Activated CD4-positive, alpha-beta T cell treated with anti-CD3 and anti-CD28 coated beads, Interleukin-2, Interleukin-6, amounts not matched to agents 100 ng/mL and 50 ng/mL, durations not matched to agents 16 hours and 8 hours (primary cell): Measurements from ENCODE around the gene COX6B2.
A peak's percentile ranks its signal among the peaks of the same experiment; 100 is the strongest.

Experiments
- DNase-seq: peaks from one replicate; pipeline ENCODE4 v3.0.0-alpha.2; 2020

Gene COX6B2

GRCh38 chr19:55362174-55362989 lies 7.9 kb upstream of the COX6B2 start:
- no peak for DNase-seq

- DNase-seq = no peak
Measured at GRCh38 chr19:55360902-55361301, 6.4 kb upstream of the COX6B2 start.

- DNase-seq = no peak
Measured at GRCh38 chr19:55358943-55359908, 4.7 kb upstream of the COX6B2 start.

GRCh38 chr19:55358493-55358892 lies 4.0 kb upstream of the COX6B2 start:
- DNase-seq = no peak

GRCh38 chr19:55355213-55355821 lies 798 bp upstream of the COX6B2 start:
- no peak for DNase-seq

GRCh38 chr19:55353803-55354697 lies 469 bp downstream of the COX6B2 start:
- DNase-seq = peak; percentile 23

- DNase-seq = no peak
Measured at GRCh38 chr19:55353356-55353802, 1.1 kb downstream of the COX6B2 start.

- DNase-seq = no peak
Measured at GRCh38 chr19:55352549-55353145, 1.9 kb downstream of the COX6B2 start.

- DNase-seq = no peak
Measured at GRCh38 chr19:55352040-55352439, 2.5 kb downstream of the COX6B2 start.

- DNase-seq = no peak
Measured at GRCh38 chr19:55350620-55351315, 3.8 kb downstream of the COX6B2 start.

- DNase-seq = no peak
Measured at GRCh38 chr19:55348317-55349034, 6.0 kb downstream of the COX6B2 start.

GRCh38 chr19:55347442-55348009 lies 7.0 kb downstream of the COX6B2 start:
- no peak for DNase-seq

GRCh38 chr19:55346725-55347441 lies 7.6 kb downstream of the COX6B2 start:
- no peak for DNase-seq

- no peak for DNase-seq
Measured at GRCh38 chr19:55345818-55346724, 8.4 kb downstream of the COX6B2 start.

- DNase-seq = no peak
Measured at GRCh38 chr19:55345101-55345817, 9.3 kb downstream of the COX6B2 start.

GRCh38 chr19:55344444-55344843 lies 10.1 kb downstream of the COX6B2 start:
- no peak for DNase-seq
